ENCODE data around the gene DGKI. TPM values are rescaled to one million over a fixed set of nuclear protein-coding genes. Genes with fewer than 3 reads are reported as not detected.

DGKI gene
- total and polyA plus RNA-seq, 2 of the 4 experiments (the other 2 are of a cell fraction), result 3.9 to 15.8 TPM

DNA sequence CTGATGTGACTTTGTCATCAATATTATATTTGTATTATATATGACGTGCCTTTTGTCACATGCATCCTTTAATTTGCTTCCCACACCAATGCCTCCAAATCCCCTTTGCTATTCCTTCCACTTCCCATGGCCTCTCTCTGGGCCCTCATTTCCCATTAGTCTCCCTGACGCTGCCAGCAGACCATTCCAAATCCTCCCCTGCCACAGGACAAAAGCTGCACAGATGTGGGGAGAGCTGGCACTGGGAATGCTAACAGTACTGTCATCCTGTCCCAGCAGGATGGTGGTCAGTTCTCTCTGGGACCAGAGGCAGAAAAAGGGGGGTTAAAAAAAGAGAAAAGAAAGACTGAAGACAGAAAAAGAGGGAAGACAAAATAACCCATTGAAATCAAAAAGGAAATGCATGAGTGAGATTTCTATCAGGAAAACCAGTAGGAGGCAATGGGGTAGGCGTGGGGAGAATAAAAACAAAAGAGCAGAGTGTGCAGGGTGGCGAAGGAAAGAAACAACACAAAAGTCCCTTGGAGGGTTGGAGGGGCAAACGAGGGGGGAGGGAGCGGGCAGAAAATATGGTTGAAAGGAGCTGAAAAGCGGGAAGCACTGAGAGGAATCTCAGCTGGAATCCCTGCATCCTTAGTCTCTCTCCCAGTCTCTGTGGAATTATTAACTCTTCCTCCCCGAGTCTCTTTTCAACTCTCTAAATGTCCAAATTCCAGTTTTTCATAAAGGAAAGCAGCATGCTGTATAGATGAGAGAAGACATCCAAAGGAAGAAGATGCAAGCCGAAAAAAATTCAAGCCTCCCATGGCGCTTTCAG, 444.0 kb downstream of the DGKI start:
- H3K4me1 ChIP-seq (ENCODE audit: control insufficient read depth, insufficient read depth, low read length), result peaks cover 6% of the 10 kb centered on the region; the same call in 1 of the 2 replicates
- peaks cover 18% of the 10 kb centered on the region for H3K9me1 ChIP-seq (ENCODE audit: insufficient read depth, low read length)
- no peak overlapping the region for H3K18ac ChIP-seq (ENCODE audit: low read depth, low read length)
- H4K5ac ChIP-seq (ENCODE audit: low read depth, low read length), result no peak overlapping the region
- H2BK20ac ChIP-seq (ENCODE audit: low read depth, low read length), result peak overlapping the region; percentile 12; the same call in 1 of the 2 replicates
- no peak overlapping the region for H3K14ac ChIP-seq (replicated peaks; ENCODE audit: low read depth, low read length)
- in situ Hi-C loops (cut with MboI; ENCODE audit: low sequenced_read_pairs), result no loop called here
- H2BK15ac ChIP-seq (ENCODE audit: low read depth, low read length), result no peak overlapping the region
- no TSS peak for BruUV-seq (replicated peaks)
- H3K36me3 ChIP-seq (ENCODE audit: control insufficient read depth, insufficient read depth, low read length), result no peaks in the 10 kb centered on the region
- no peak overlapping the region for H3K9ac ChIP-seq (ENCODE audit: low read depth, low read length)
- H3K27me3 ChIP-seq (ENCODE audit: control insufficient read depth, insufficient read depth, low read length), result no peaks in the 10 kb centered on the region
- H2BK120ac ChIP-seq (ENCODE audit: low read depth, low read length), result peak overlapping the region; percentile 34
- TF ChIP-seq, protein P1, sequence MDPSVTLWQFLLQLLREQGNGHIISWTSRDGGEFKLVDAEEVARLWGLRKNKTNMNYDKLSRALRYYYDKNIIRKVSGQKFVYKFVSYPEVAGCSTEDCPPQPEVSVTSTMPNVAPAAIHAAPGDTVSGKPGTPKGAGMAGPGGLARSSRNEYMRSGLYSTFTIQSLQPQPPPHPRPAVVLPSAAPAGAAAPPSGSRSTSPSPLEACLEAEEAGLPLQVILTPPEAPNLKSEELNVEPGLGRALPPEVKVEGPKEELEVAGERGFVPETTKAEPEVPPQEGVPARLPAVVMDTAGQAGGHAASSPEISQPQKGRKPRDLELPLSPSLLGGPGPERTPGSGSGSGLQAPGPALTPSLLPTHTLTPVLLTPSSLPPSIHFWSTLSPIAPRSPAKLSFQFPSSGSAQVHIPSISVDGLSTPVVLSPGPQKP (IDR thresholded peaks at IDR 0.05; ENCODE audit: borderline replicate concordance, low read depth, low read length), result no peak
- TF ChIP-seq MAZ (IDR thresholded peaks at IDR 0.05; ENCODE audit: borderline replicate concordance, low read depth, low read length) (no peak), MXI1 (IDR thresholded peaks at IDR 0.05; ENCODE audit: borderline replicate concordance, low read depth, low read length) (no peak), CHD1 (IDR thresholded peaks at IDR 0.05; ENCODE audit: low read depth, low read length) (no peak), RAD21 (IDR thresholded peaks at IDR 0.05; ENCODE audit: low read length) (no peak), RCOR1 (IDR thresholded peaks at IDR 0.05; ENCODE audit: insufficient replicate concordance, low read length) (no peak), POLR2A (IDR thresholded peaks at IDR 0.05; ENCODE audit: low read depth, low read length) (no peak)
- H3K27ac ChIP-seq (ENCODE audit: insufficient read depth, low read length), result no peak overlapping the region
- WGBS, 2 experiments (ENCODE audit: extremely low coverage in 2 of 2, insufficient read length in 1 of 2), result no CpG with 5 or more reads among the region's 10 CpGs
- H2AFZ ChIP-seq (replicated peaks; ENCODE audit: low read length, poor library complexity), result no peak overlapping the region
- H2BK5ac ChIP-seq (ENCODE audit: low read depth, low read length, poor library complexity, severe bottlenecking), result no peak overlapping the region
- H3K79me1 ChIP-seq (ENCODE audit: low read depth in 1 of 2, low read length in 2 of 2), result 0 out of 4 replicates have a peak, but pooled peaks cover 0 to 7% of the 10 kb centered on the region in 2 experiments
- no peak overlapping the region for H3K56ac ChIP-seq (ENCODE audit: extremely low read depth, insufficient read depth, low read length)
- H2AK9ac ChIP-seq (replicated peaks; ENCODE audit: low read depth, low read length, poor library complexity), result no peak overlapping the region
- ATAC-seq (ENCODE audit: low read depth), result no peak
- H4K8ac ChIP-seq (ENCODE audit: low read depth in 2 of 2, low read length in 2 of 2), result no peak overlapping the region
- H3K4me3 ChIP-seq (ENCODE audit: insufficient read depth, low read depth, low read length), result no peak overlapping the region
- intact Hi-C loops (cut with micrococcal nuclease), result no loop called here
- H3K4ac ChIP-seq (ENCODE audit: low read depth, low read length), result no peak overlapping the region
- no peak for DNase-seq
- POLR2A ChIA-PET (ENCODE audit: unreplicated experiment), result no interaction called here
- H2AK5ac ChIP-seq (ENCODE audit: low read depth, low read length), result no peak overlapping the region
- H3K23ac ChIP-seq (ENCODE audit: low read depth, low read length), result no peak overlapping the region
- dilution Hi-C loops (cut with HindIII; ENCODE audit: low sequenced_read_pairs, unreplicated experiment), result no loop called here
- no peak overlapping the region for H3K4me2 ChIP-seq (ENCODE audit: low read depth, low read length)
- no peaks in the 10 kb centered on the region for H4K20me1 ChIP-seq (ENCODE audit: insufficient read depth, low read length)
- H4K91ac ChIP-seq (ENCODE audit: insufficient read depth, low read depth, low read length), result no peak overlapping the region
- no peaks in the 10 kb centered on the region for H3K9me3 ChIP-seq (ENCODE audit: control insufficient read depth, insufficient read depth, low read length)
- CTCF ChIA-PET, result interaction anchor here (0.6 kb wide), 1 partner anchor 1470 kb away, joined by 6 read pairs; no protein-coding TSS in a partner anchor
